ENCODE results near the gene CD38.

- TF ChIP-seq POLR2A (IDR thresholded peaks at IDR 0.05) (no peak), CTCF (IDR thresholded peaks at IDR 0.05) (no peak)
Observed at GRCh38 chr4:15781427-15782095, 3.4 kb downstream of the CD38 start.
